ENCODE measurements around the gene GOLGA6L25.
"Not testable (repeated sequence)": the region's sequence is repeated elsewhere in the genome, so short reads cannot be mapped to it uniquely, and the experiment has no call there.

GOLGA6L25 gene, protein sequence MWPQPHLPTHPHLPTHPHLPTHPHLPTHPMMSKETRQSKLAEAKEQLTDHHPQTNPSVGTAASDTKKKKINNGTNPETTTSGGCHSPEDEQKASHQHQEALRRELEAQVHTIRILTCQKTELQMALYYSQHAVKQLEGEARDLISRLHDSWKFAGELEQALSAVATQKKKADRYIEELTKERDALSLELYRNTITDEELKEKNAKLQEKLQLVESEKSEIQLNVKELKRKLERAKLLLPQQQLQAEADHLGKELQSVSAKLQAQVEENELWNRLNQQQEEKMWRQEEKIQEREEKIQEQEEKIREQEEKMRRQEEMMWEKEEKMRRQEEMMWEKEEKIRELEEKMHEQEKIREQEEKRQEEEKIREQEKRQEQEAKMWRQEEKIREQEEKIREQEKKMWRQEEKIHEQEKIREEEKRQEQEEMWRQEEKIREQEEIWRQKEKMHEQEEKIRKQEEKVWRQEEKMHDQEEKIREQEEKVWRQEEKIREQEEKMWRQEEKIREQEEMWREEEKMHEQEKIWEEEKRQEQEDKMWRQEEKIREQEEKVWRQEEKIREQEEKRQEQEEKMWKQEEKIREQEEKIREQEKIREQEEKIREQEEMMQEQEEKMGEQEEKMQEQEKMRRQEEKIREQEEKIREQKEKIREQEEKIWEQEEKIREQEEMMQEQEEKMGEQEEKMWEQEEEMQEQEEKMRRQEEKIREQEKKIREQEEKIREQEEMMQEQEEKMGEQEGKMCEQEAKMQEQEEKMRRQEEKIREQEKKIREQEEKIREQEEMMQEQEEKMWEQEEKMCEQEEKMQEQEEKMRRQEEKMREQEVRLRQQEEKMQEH

GRCh38 chr15:28553268-28553667, at the start of gene GOLGA6L25:
TSS of gene GOLGA6L25 (plus strand) at chr15:28553568. CDS start at chr15:28553629, 61 bp downstream.
- DNase-seq = not testable (repeated sequence)

GRCh38 chr15:28508217-28508889, 45.0 kb upstream of the GOLGA6L25 start:
- not testable (repeated sequence) for DNase-seq

DNA sequence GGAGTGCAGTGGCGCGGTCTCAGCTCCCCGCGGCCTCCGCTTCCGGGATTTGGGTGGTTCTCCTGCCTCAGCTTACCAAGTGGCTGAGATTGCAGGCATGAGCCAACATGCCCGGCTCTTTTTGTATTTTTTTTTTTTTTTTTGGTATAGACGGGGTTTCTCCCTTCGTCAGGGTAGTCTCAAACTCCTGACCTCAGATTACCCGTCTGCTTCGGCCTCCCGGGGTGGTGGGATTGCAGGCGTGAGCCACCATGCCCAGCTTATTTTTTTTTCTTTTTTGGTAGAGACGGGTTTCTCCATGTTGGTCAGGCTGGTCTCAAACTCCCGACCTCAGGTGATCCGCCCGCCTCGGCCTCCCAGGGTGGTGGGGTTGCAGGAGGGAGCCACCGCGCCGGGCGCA, 39.2 kb upstream of the GOLGA6L25 start:
- not testable (repeated sequence) for DNase-seq

DNA sequence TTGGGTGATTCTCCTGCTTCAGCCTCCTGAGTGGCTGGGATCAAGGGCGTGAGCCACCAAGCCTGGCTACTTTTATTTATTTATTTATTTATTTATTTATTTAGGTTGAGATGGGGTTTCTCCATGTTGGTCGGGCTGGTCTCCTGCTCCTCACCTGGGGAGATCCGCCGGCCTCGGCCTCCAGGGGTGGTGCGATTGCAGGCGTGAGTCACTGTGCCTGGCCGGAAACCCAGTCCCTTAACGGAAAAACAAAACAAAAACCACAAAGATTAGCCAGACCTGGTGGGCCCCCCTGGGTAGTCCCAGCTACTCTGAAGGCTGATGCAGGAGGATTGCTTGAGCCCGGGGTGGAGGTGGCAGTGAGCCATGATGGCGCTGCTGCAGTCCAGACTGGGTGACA, 38.2 kb upstream of the GOLGA6L25 start:
- not testable (repeated sequence) for DNase-seq

DNA sequence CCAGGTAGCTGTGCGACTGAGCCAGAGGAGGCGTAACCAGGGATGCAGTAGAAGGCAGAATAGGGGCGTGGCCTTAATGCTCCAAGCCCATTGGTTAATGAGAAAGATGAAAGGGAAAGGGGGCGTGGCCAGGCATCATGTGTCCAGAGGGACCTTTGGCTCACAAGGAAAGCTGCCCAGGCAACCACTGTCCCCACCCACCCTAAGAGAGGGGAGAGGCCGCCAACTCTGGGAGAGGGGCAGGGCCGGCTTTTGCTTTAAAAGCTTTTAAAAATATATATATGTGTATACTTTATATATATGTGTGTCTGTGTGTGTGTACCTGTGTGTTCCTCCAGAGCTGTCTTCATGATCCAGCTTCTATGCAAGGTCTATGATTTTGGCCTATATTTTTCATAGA, 20.4 kb upstream of the GOLGA6L25 start, which contains the start of gene GOLGA8G:
TSS of gene GOLGA8G (minus strand) at position 18 of the 400 bp plus-strand sequence. CDS start 62 bp downstream, outside the sequence.
- not testable (repeated sequence) for DNase-seq

DNA sequence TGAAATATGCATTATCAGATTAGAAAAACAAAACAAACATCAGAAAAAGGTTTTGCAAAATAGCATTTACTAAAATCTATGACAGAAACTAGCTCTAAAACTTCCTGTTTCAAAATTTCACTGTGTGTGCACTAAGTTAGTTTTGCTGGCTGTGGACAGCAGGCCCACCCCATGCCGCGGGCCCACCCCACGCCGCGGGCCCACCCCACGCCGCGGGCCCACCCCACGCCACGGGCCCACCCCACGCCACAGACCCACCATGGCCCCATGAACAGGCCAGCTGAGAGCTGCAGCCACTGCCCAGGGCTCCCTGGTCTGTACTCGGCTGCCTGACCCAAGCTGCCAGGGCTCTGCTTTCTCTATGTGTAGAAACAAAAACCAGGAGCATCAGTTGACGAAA, 20.0 kb downstream of the GOLGA6L25 start:
- not testable (repeated sequence) for DNase-seq

DNA sequence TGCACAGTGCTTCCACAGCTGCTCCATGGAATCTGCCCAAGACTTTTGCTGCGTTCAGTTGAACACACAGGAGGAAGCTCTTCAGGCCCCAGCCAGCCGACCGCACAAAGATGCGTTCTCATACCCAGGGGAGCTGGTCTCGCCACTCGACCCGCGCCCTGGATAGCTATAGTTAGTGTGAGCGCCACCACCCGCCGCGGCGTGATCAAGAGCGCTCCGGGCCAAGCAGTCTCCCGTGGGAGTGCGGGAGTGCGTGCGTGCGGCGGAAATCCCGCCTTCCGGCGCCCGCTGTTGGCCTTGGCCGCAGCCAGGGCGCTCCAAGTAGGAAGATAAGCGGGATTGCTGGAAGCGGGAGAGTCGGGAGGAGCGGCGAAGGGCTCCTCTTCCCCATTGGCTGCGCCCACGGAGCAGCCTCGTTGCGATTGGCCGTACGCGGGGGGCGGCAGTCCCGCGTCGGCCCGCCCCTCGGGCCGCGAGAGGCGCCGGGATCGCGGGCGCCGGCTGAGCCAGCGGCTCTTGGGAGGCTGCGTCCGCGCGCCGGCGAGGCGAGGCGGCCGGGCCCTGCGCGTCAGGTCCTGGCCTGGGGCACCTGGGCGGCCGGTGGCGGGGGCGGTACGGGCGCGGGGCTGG, 35.7 kb downstream of the GOLGA6L25 start:
- not testable (repeated sequence) for DNase-seq

DNA sequence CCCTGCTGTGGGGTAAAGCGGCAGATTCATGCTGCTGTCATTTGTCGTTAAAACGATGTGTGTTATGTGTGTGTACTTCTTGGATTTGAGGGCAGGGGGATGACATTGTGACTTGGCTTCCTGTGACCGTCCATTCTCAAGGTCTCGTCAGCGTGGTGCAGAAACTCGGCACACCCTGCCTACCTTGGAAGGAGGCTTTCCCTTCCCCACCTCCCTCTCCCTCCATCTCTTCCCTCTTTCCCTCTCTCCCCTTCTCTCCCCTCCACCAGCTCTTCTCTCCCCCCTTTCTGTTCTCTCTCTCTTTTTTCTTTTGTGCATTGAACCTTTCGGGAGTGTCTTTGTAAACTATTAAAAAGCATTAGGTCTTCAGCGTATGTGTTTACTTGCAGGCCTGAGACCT, 36.4 kb downstream of the GOLGA6L25 start:
- not testable (repeated sequence) for DNase-seq

DNA sequence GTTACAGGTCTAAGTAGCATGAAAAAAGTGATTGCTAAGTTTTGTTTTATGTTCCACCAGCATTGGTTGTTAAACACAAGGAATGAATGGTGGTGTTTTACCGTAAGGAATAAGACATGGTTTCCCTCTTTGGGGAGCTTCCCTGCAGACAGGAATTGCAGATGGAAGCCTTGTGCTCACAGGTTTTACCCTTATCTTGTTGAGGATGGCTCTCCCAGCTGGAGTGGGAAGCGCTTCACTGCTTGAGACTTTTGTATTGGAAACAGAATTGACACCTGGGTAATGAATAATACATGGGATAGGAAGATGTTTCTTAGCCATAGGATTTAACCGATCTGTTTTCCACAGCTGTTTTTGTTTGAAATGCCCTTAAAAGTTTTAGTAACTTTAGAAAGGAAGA, 39.0 kb downstream of the GOLGA6L25 start:
- not testable (repeated sequence) for DNase-seq

GRCh38 chr15:28593424-28594129, 40.2 kb downstream of the GOLGA6L25 start:
- DNase-seq = not testable (repeated sequence)

DNA sequence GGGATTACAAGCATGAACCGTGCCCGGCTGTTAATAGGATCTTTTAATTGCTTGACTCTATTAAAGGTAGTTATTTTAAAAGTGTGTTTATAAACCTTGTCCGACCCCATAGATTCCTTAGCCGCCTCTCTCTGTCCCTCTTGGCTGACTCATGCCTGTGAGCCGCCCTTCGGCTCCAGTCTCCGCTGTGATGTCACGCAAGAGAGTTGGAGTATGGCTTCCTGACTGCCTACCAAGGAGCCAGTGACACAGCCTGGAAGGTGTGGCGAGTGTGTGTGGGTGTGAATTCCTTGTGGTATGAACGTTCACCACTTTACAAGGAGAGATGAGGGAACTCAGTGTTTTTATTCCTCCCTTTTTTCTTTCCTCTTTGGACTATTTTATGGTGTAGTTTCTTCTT, 44.1 kb downstream of the GOLGA6L25 start:
- DNase-seq = not testable (repeated sequence)

GRCh38 chr15:28598209-28598608, 44.8 kb downstream of the GOLGA6L25 start:
- DNase-seq = not testable (repeated sequence)

DNA sequence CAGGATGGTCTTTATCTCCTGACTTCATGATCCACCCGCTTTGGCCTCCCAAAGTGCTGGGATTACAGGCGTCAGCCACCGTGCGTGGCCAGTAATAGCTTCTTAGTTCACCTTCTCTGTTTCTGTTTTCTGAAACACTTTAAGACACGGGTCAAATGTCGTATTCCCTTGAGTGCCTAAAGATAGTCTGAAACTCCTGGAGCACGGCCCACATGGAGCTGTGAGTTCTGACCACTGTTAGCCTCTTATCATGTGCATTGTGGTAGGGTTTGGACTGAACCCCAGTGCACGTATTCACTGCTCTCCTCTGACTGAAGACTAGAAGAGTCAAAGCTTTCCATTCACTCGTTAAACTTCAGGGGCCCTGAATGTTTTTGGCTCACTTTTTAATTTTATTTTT, 48.8 kb downstream of the GOLGA6L25 start:
- DNase-seq = not testable (repeated sequence)
